Measurements from ENCODE around the gene OR2L2.
"Not testable (repeated sequence)": the region's sequence is repeated elsewhere in the genome, so short reads cannot be mapped to it uniquely, and the experiment has no call there.

The OR2L2 gene, protein sequence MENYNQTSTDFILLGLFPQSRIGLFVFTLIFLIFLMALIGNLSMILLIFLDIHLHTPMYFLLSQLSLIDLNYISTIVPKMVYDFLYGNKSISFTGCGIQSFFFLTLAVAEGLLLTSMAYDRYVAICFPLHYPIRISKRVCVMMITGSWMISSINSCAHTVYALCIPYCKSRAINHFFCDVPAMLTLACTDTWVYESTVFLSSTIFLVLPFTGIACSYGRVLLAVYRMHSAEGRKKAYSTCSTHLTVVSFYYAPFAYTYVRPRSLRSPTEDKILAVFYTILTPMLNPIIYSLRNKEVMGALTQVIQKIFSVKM

DNA sequence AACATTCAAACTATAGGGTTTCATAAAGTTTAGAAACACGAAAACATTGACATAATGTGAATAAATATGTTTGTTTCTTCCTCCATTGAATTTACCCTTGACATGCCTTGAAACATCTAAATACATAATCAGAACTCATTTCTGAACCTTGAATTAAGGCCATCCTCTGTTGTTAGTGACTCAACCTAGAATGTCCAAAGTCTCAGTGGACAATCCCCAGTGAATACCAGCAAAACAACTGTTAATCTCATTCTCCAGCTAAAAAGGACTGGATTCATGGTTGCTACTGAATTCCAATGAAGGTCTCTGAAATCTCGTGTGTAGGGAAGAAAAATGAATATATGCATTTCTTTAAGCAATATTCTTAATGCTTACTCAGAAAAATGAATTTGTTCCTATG is at the start of gene OR2L2:
Gene OR2L2 (plus strand): TSS at position 301 of the 400 bp plus-strand sequence. CDS start 8,198 bp downstream, outside the sequence.
- no peak for DNase-seq

DNA sequence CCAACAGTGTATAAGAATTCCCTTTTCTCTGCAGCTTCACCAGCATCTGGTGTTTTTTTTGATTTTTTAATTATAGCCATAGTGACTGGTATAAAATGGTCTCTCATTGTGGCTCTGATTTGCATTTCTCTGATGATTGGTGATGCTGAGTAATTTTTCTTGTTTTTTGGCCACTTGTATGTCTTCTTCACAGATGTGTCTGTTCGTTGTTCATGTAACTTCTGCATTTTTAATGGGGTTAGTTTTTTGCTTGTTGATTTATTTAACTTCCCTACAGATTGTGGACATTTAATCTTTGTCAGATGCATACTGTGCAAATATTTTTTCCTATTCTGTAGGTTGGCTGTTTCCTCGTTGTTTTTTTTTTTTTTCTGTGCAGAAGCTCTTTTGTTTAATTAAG is 36.9 kb upstream of the OR2L2 start:
- no peak for DNase-seq

DNA sequence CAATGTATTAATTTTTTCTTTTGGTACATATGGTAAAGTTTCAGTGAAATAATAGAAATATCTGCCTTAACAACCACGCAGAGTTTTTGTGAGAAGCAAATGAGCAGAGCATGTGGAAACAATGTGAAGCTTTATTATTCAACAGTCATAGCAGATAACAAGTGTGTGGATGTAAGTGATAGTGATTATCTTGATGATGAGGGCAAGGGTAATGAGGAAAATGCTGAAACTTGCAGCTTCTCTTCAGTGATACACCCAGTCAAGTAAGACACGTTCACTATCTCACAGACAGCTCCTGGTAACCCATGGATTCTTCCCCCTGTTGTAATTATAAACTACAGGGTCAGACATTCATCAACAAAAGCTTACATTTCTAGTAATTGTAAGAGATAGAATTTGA is 31.1 kb upstream of the OR2L2 start:
- DNase-seq: no peak

DNA sequence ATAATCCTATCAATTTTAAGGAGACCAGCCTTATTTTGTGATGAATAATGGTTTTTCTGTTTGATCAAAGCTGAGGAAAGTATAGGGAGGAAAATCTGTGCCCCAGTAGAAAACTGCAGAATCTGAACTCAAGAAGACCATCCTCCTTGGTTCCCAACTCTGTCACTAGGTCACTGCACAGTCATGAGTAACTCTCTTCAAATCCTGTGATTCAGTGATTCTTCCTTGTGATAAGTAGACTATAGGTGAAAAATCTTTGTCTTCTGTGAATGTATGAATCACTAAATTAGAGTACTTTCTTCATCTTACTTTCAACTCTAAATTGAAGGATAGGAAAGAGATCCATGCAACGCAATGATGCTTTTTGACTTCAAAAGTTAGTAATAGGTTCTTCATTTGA is 29.7 kb upstream of the OR2L2 start:
- no peak for DNase-seq

DNA sequence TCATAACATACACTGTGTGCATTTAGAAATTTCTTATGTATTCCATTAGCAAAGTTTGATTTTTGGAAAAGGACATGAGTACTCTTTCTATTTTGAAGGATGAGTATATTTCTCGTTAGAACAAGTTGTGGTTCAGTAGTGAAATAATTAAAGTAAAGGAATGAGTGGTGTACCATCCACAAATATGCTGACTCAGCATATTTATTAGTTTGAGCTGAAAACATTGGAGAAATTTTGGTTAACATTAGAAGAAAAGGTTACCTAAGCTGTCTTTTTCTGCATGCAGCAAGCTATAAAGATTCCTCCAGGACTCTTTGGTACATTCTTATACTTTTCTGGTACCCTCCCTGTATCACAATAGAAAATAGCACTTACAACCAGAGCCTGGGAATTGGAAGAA is 22.1 kb upstream of the OR2L2 start:
- DNase-seq: no peak

- no peak for DNase-seq
These were observed 20.2 kb upstream of the OR2L2 start for GRCh38 chr1:248009681-248010080.

- no peak for DNase-seq
These were observed 16.6 kb upstream of the OR2L2 start, which contains the start of gene OR2L5 for GRCh38 chr1:248013229-248013710. TSS of gene OR2L5 (plus strand) at chr1:248013660. CDS start at chr1:248021948, 8,288 bp downstream.

DNA sequence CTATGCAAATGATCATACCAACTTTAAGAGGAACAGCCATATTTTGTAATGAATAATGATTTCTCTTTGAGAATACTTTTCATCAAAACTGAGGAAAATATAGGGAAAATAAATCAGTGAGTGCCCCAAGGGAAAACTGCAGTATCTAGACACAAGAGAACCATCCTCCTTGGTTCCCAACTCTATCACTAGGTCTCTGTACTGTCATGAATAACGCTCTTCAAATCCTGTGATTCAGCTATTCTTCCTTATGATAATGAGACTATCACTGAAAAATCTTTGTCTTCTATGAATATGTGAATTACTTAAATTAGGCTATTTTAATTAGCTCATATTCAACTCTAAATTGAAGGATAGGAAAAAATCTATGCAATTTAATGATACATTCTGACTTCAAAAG is 14.1 kb upstream of the OR2L2 start:
- no peak for DNase-seq

GRCh38 chr1:248045209-248045608 is 15.3 kb downstream of the OR2L2 start:
- DNase-seq: no peak

DNA sequence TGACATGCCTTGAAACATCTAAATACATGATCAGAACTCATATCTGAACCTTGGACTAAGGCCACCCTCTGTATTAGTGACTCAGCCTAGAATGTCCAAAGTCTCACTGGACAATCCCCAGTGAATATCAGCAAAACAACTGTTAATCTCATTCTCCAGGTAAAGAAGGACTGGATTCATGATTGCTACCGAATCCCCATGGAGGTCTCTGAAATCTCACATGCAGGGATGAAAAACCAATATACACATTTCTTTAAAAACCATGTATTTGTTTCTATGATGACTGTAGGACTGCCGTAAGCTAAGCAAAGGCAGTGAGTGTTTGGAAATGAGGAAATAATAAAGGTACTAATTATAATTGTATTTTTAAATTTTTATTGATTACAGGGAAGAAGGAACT is 16.7 kb downstream of the OR2L2 start, which contains the start of gene OR2L3:
Gene OR2L3 (plus strand): TSS at position 301 of the 400 bp plus-strand sequence. CDS start 13,846 bp downstream, outside the sequence.
- no peak for DNase-seq

DNA sequence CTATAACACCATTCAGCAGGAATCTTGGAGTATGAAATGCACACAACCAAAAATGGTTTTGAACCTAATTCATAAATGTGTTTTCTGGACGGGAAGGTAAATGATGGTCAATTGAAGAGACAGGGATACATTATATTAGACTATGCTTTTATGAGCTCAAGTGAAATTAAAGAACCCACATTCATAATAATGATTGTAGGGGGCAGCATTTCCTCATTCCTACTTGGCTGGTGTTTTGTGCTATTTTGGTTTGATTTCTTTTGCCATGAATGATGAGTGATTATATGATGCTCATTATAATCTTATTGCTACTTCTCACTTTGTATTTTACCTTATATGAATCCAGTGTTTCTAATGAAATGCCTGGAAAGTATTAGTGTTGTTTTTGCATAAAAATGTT is 17.1 kb downstream of the OR2L2 start:
- DNase-seq: no peak

- DNase-seq: no peak
These were observed 24.8 kb downstream of the OR2L2 start for GRCh38 chr1:248054671-248055070.

GRCh38 chr1:248055261-248055660 is 25.4 kb downstream of the OR2L2 start:
- no peak for DNase-seq

- no peak for DNase-seq
These were observed 35.2 kb downstream of the OR2L2 start for GRCh38 chr1:248065071-248065470.

DNA sequence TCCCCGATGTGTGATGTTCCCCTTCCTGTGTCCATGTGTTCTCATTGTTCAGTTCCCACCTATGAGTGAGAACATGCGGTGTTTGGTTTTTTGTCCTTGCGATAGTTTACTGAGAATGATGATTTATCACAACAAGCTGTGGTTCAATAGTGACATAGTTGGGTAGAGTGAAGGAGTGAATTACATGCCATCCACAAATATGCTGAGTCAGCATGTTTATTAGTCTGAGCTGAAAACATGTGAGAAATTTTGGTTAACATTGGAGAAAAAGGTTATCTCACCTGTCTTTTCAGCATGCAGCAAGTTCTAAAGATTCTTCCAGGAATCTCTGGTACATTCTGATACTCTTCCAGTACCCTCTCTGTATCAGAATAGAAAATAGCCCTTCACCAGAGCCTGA is 35.7 kb downstream of the OR2L2 start:
- DNase-seq: no peak

- DNase-seq: not testable (repeated sequence)
These were observed 54.0 kb downstream of the OR2L2 start for GRCh38 chr1:248083864-248084263.

Data from NCI-H748 treated with DMSO at 0.1 percent for 48 hours (cell line).